Ovary (tissue), 9 donors: Measurements from ENCODE around the gene GNAS-AS1. TPM values are rescaled to one million over a fixed set of nuclear protein-coding genes. Genes with fewer than 3 reads are reported as not detected.

Experiments
- DNase-seq, 5 donors: peaks; one replicate each; pipeline ENCODE4 v3.0.0-alpha.2; 2019 to 2020
- H3K27ac ChIP-seq, 2 donors: fragments of 200-600 bp; one replicate each; pipeline versions ENCODE4 v1.5.1 to v1.8.0; 2019 to 2022
- H3K27me3 ChIP-seq: fragments of 200-600 bp; one replicate; pipeline ENCODE4 v1.8.0; 2022
- H3K36me3 ChIP-seq: fragments of 200-600 bp; sonication (generic); one replicate; pipeline ENCODE4 v1.5.1; 2019
- H3K4me1 ChIP-seq: one replicate; pipeline ENCODE4 v1.8.1; 2013; ENCODE audit warnings: mild to moderate bottlenecking, moderate library complexity; ENCODE audit not compliant: insufficient read depth
- H3K4me3 ChIP-seq: fragments of 200-600 bp; sonication (generic); one replicate; pipeline ENCODE4 v1.5.1; 2017
- H3K9me3 ChIP-seq, 2 donors: fragments of 200-600 bp in 1 of 2; sonication (generic) in 1 of 2; one replicate each; pipeline versions ENCODE4 v1.5.1 to v1.8.1; 2013 to 2019; ENCODE audit warnings: mild to moderate bottlenecking in 1 of 2, moderate library complexity in 1 of 2
- EP300 ChIP-seq: sonication (generic); formaldehyde crosslinking; IDR thresholded peaks from one replicate; pipeline ENCODE4 v1.6.1; 2017; ENCODE audit warnings: antibody characterized with exemption
- POLR2A ChIP-seq: fragments of 450-650 bp; IDR thresholded peaks from one replicate; pipeline ENCODE4 v1.6.1; 2017; ENCODE audit warnings: antibody characterized with exemption, mild to moderate bottlenecking, moderate library complexity
- WGBS, 3 donors: extraction: QIAGEN DNeasy Blood & Tissue Kit in 1 of 3; methylation state at CpG; one replicate each; pipeline versions ENCODE4 v1.1.5 to v1.1.7; 2013 to 2017; 5-methylcytosine and 5-hydroxymethylcytosine counted together
- intact Hi-C, 4 donors: fragments of 100-400 bp; cut with DNase I; formaldehyde crosslinking; loops; one replicate each; pipeline versions ENCODE4 v1.11.0 to v1.15.1; 2022 to 2023
- polyA plus RNA-seq, 2 donors: library from polyadenylated mRNA; stranded (reverse); fragments of 200-250 nt in 1 of 2; fragments of 350-450 nt in 1 of 2; fragmentation: Illumina TruSeq in 1 of 2; extraction: RNeasy Lipid Tissue Mini Kit (QIAGEN cat#74804) in 1 of 2; gene quantifications; one replicate each; pipeline ENCODE4 v1.2.3, GENCODE V29; 2013 to 2014
- total RNA-seq, 7 donors: library from RNA; depleted of rRNA in 2 of 7; stranded (reverse); fragments of >200 nt in 2 of 7; fragmentation: NEBNext Ultra II Directional in 3 of 7; extraction: Animal tissue kit (Norgen Biotek cat#: 25700) in 3 of 7; gene quantifications; one replicate each; pipeline versions ENCODE4 v1.1.0 to v1.2.4, GENCODE V29; 2016 to 2023
- TF ChIP-seq, protein P1 (sequence below), 3 donors: fragments of 450-650 bp in 2 of 3; fragments of 200-600 bp in 1 of 3; IDR thresholded peaks; one replicate each; pipeline versions ENCODE4 v1.5.1 to v1.8.0; 2016 to 2022; ENCODE audit warnings: antibody characterized with exemption in 3 of 3, mild to moderate bottlenecking in 1 of 3
- donor health status: DM: no; HTN: no; CAD: no; lungs with moderate emphysema.
- donor health status: DM: no; HTN: no; CAD: no.
- donor health status: Bipolar disorder and iron deficiency.
- donor health status: DM: yes; HTN: yes; CAD: no.
- donor health status: DM: no; HTN: no; CAD: no.
- donor health status: DM: yes; HTN: yes; CAD: no.

Gene GNAS-AS1
- total and polyA plus RNA-seq, 9 donors = 0.10 to 0.37 (median 0.18) TPM; not detected in 2

DNA sequence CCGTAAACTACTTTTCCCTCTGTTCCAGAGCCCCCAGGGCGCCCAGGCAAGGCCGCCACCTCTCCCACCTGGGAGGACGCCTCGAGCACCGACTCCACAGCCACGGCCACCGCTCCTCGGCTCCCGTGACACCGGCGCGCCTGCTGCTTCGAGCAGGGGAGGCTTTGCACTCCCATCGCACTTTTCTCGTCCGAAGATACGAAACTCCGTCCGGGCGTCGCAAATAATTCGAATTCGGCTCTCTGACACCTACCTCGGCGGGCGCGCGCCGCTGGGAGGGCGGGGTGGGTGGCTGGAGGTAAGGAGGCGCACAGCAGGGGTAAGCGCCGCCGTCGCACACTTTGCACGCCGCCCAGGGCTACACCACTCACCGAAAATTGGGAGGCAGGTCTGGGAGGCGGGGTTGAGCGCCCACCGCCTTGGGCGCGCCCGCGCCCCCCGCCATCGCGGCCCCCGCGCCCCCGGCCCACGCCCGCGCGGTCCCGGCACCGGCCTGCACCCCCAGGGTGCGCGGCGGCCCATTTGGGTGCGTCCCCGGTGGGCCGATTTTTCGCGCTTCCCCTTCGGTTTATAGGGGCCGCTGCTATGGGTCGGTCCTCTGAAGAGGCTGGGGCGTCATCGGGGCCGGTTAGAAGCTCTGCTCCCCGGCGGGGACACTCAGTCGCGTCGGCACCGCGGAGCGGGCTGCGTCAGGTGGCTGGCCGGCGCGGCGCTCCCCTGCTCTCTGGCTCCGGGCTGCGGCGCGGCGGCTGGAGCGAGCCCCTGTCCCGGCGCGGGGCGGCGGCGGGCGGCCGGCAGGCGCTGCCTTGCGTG, 38.0 kb upstream of the GNAS-AS1 start:
- intact Hi-C loops = no loop called here
- H3K4me3 ChIP-seq = peak overlapping the region; percentile 83
- TF ChIP-seq, protein P1, sequence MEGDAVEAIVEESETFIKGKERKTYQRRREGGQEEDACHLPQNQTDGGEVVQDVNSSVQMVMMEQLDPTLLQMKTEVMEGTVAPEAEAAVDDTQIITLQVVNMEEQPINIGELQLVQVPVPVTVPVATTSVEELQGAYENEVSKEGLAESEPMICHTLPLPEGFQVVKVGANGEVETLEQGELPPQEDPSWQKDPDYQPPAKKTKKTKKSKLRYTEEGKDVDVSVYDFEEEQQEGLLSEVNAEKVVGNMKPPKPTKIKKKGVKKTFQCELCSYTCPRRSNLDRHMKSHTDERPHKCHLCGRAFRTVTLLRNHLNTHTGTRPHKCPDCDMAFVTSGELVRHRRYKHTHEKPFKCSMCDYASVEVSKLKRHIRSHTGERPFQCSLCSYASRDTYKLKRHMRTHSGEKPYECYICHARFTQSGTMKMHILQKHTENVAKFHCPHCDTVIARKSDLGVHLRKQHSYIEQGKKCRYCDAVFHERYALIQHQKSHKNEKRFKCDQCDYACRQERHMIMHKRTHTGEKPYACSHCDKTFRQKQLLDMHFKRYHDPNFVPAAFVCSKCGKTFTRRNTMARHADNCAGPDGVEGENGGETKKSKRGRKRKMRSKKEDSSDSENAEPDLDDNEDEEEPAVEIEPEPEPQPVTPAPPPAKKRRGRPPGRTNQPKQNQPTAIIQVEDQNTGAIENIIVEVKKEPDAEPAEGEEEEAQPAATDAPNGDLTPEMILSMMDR (IDR thresholded peaks at IDR 0.05) = peak in 1 of 3 donors; percentile 5
- no peak for TF ChIP-seq EP300
- peak; percentile 93 for TF ChIP-seq POLR2A
- H3K27ac ChIP-seq = peak overlapping the region; percentile 96 to 98
- H3K4me1 ChIP-seq = peaks cover under 1% of the 10 kb centered on the region
- peak; percentile 80 to 88 (median 86) for DNase-seq
- 52 to 54% (median 53%) methylated on average over 79 to 101 of the region's 101 CpGs for WGBS, 3 donors
- no peaks in the 10 kb centered on the region for H3K27me3 ChIP-seq
- no peaks in the 10 kb centered on the region for H3K9me3 ChIP-seq
- no peaks in the 10 kb centered on the region for H3K36me3 ChIP-seq

DNA sequence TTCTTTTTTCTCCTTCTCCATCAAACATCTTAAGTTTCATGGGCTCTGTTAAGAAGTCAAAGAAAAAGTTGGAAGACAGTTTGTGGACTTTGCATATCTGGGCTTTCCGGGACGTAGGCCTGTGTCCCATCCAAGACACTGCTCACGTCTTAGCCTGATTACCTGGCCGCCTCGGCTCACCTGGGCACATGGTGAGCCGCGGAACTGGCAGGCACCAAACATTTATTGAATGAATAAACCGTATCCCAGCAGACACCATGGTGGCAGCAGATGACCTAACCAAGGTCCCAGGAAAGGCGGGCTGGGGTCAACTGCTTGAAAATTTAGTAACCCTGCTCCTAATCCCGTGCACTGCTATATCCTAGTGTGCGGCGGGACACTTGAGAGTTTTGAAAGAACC, 37.4 kb upstream of the GNAS-AS1 start:
- intact Hi-C loops = no loop called here
- no peaks in the 10 kb centered on the region for H3K36me3 ChIP-seq
- no peaks in the 10 kb centered on the region for H3K27me3 ChIP-seq
- peak overlapping the region; percentile 83 for H3K4me3 ChIP-seq
- no peaks in the 10 kb centered on the region for H3K4me1 ChIP-seq
- peak overlapping the region in 1 of 2 donors; percentile 98 for H3K27ac ChIP-seq
- 31 to 56% (median 51%) methylated on average over 12 of the region's 12 CpGs for WGBS, 3 donors
- TF ChIP-seq EP300 (no peak), POLR2A (no peak)
- TF ChIP-seq, protein P1 (IDR thresholded peaks at IDR 0.05) = no peak
- no peaks in the 10 kb centered on the region for H3K9me3 ChIP-seq
- no peak for DNase-seq

DNA sequence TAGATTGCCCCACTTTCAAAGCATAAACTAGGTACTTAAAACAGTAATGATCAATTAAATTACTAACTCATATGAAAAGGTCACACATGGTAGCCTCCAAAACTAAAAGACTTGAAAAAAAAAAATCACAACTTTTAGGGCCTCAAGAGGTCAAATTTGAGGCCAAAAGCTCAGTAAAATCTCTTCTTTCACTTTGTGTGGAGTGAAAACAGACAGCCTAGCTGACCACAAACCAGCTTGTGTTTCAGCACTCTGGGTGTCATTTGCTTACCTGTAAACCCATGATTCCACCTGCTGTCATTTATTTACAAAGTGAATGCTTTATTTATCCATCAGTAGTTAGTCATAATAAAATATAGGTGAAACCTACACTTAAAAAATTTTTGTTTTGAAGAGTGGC, 35.8 kb upstream of the GNAS-AS1 start:
- H3K9me3 ChIP-seq = no peaks in the 10 kb centered on the region
- no peaks in the 10 kb centered on the region for H3K36me3 ChIP-seq
- H3K4me1 ChIP-seq = no peaks in the 10 kb centered on the region
- TF ChIP-seq EP300 (no peak), POLR2A (no peak)
- TF ChIP-seq, protein P1 (IDR thresholded peaks at IDR 0.05) = no peak
- H3K27ac ChIP-seq = no peak overlapping the region
- H3K27me3 ChIP-seq = no peaks in the 10 kb centered on the region
- no peak overlapping the region for H3K4me3 ChIP-seq
- DNase-seq = no peak
- intact Hi-C loops = no loop called here

DNA sequence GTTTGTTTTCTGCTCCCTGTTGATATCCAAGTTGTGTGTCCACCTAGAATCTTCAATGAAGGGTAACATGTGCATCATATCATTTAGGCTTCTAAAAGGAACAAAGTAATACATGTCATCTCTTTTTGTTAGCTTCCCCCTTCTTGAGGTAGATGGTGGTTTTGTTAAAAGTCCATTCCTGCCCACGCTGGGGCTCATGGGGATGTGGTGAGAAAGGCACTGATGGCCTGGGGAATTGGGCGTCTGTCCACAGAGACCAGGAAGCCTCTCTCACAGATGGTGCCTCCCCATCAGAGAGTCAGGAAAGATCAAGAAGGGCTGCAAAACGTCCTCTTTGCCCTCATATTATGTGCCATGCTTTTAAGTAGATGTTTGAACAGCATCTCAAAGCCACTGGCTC, 34.3 kb upstream of the GNAS-AS1 start:
- no peaks in the 10 kb centered on the region for H3K36me3 ChIP-seq
- H3K9me3 ChIP-seq = no peaks in the 10 kb centered on the region
- H3K27ac ChIP-seq = no peak overlapping the region
- no peak for DNase-seq
- TF ChIP-seq, protein P1 (IDR thresholded peaks at IDR 0.05) = no peak
- no peak for TF ChIP-seq EP300
- TF ChIP-seq POLR2A = no peak
- H3K4me1 ChIP-seq = no peaks in the 10 kb centered on the region
- intact Hi-C loops = no loop called here
- 76 to 84% (median 81%) methylated on average over 3 of the region's 3 CpGs for WGBS, 3 donors
- H3K27me3 ChIP-seq = no peaks in the 10 kb centered on the region
- H3K4me3 ChIP-seq = no peak overlapping the region
